HG03378 (cell line): ENCODE data around the gene MLIP.
"Not testable (repeated sequence)": the region's sequence is repeated elsewhere in the genome, so short reads cannot be mapped to it uniquely, and the experiment has no call there.

Experiments
- ATAC-seq: cut with Tn5 transposase; IDR thresholded peaks from one replicate; pipeline ENCODE4 v1.9.1; 2021; ENCODE audit warnings: mild to moderate bottlenecking, moderate library complexity; ENCODE audit not compliant: unreplicated experiment

MLIP gene

GRCh38 chr6:54111341-54112045 is at the start of gene MLIP:
Gene MLIP, plus strand, starts transcription at chr6:54111443. Its CDS starts 37 bp downstream, at chr6:54111480.
- no peak for ATAC-seq

GRCh38 chr6:54063228-54063539 is 48.1 kb upstream of the MLIP start:
- ATAC-seq = no peak

GRCh38 chr6:54068694-54069093 is 42.5 kb upstream of the MLIP start:
- ATAC-seq = no peak

GRCh38 chr6:54070025-54070424 is 41.2 kb upstream of the MLIP start:
- no peak for ATAC-seq

GRCh38 chr6:54071821-54072340 is 39.4 kb upstream of the MLIP start:
- no peak for ATAC-seq

GRCh38 chr6:54072635-54073313 is 38.5 kb upstream of the MLIP start:
- no peak for ATAC-seq

GRCh38 chr6:54073487-54073886 is 37.8 kb upstream of the MLIP start:
- no peak for ATAC-seq

- no peak for ATAC-seq
These were observed 37.1 kb upstream of the MLIP start for GRCh38 chr6:54074109-54074508.

GRCh38 chr6:54074578-54075195 is 36.6 kb upstream of the MLIP start:
- ATAC-seq = no peak

- ATAC-seq = no peak
These were observed 35.0 kb upstream of the MLIP start for GRCh38 chr6:54076159-54076789.

GRCh38 chr6:54081499-54081898 is 29.7 kb upstream of the MLIP start:
- ATAC-seq = not testable (repeated sequence)

- ATAC-seq = no peak
These were observed 28.0 kb upstream of the MLIP start for GRCh38 chr6:54083287-54083686.

- no peak for ATAC-seq
These were observed 27.0 kb upstream of the MLIP start for GRCh38 chr6:54084231-54084630.

GRCh38 chr6:54085047-54085446 is 26.2 kb upstream of the MLIP start:
- ATAC-seq = no peak

GRCh38 chr6:54085541-54085940 is 25.7 kb upstream of the MLIP start:
- no peak for ATAC-seq

- no peak for ATAC-seq
These were observed 24.8 kb upstream of the MLIP start for GRCh38 chr6:54086439-54086838.

GRCh38 chr6:54087721-54088120 is 23.5 kb upstream of the MLIP start:
- ATAC-seq = no peak

GRCh38 chr6:54093326-54093948 is 17.8 kb upstream of the MLIP start:
- ATAC-seq = no peak

- no peak for ATAC-seq
These were observed 16.9 kb upstream of the MLIP start for GRCh38 chr6:54094293-54094692.

- ATAC-seq = no peak
These were observed 16.5 kb upstream of the MLIP start for GRCh38 chr6:54094786-54095185.

GRCh38 chr6:54095723-54096122 is 15.5 kb upstream of the MLIP start:
- no peak for ATAC-seq
